HG03060 (cell line): ENCODE measurements around the gene LAMC2.

ENCODE experiments used
- ATAC-seq: cut with Tn5 transposase; IDR thresholded peaks from one replicate; pipeline ENCODE4 v1.9.1; 2021; ENCODE audit warnings: low read depth, moderate number of reproducible peaks; ENCODE audit not compliant: unreplicated experiment

The LAMC2 gene

DNA sequence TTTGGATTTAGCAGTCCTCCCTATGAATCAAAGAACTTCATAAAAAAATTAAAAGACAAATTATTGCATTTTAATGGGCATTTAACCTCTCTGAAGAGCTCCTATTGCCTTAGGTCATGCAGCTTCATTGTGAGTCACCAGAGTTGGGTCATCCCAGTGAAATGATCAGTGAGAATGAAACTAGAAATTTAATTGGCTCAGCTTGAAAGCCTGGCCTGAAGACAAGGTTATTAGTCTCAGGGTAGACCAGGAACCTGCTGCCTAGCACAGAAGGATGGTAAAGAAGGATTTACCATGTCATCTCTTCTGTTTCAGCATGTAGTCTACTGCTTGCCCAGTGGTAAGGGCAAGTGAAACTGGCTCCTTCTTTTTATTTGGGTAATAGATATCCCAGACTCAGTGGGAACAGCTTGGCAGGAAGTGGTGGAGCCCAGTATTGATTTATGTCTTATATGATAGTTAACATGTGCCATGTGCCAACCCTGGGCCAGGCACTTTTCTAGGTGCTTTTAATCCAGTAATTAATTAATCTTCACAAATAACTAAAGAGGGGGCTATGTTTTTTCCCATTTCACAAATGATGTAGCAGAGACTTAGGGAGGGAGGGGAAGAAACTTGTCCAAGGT, 23.6 kb downstream of the LAMC2 start:
- ATAC-seq, result no peak

DNA sequence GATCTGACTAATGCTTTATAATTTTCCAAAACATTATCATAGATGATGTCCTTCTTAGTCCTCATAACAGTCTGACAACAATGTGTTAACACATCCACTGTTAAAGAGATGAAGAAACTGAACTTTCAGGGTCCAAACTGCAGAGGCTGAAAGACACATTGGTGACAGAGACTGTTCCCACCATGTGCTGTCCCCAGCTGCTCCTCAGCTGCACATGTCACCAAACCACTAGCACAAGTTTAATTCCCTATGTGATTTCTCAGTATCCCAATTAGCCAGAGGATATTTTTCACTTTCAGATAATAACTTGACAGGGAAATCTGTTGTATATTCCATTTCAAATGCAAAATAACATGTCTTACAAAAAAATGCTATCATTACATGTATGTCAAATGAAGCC, 24.6 kb downstream of the LAMC2 start:
- ATAC-seq, result no peak

DNA sequence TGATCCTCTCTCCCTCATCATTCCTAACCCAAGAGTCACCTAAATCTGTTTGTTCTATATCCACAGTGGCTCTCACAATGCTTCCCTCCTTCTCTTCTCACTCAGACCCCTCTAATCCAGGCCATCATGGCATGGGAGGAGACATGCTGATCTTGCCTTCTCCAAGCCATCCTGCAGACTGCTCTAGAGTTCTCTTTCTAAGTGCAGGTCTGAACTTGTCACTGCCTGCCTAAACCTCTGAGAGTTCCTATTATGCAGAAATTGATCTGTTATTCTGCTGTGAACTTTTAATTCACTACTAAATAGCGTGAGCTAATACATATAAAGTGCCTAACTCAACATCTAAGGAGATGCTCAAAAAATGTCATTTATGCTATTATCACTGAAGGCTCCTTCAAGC, 26.8 kb downstream of the LAMC2 start:
- no peak for ATAC-seq

DNA sequence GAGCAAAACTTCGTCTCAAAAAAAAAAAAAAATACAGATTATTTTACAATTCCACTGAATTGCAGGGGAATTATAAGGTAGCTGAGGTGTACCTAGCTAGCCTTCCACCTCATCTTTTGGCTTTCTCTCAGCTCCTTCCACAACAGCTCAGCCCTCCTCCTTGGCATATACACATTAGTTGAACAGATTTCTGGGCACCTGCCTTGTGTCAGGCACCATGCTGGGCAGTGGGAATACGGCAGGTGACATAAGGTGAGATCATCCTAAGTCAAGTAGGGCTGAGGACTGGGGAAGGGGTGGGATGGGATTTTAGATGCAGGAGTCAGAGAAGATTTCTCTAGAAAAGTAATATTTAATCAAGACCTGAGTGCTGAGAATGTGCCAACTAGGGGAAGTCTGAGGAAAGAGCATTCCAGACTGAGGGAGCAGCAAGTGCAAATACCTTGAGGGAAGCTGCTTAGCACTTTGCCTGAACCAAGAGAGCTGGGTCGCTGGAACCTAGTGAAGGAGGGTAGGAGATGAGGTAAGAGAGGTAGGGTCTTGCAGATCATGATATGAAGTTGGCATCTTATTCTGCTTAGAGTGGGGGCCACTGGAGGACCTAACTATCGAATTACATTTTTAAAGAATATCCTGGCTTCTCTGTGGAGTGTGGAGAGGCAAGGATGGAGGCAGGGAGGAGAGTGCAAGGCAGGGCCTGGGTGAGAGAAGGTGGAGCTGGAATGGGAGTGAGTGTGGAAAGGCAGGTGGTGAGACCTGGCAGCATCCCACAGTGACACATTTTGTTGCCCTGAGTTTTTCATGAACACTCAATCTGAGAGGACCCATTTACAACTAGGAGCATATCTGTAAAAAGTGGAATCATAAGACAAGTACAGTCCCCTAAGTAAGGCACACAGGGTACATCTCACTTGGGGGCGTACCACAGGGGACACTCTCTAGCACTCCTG, 28.2 kb downstream of the LAMC2 start:
- no peak for ATAC-seq

DNA sequence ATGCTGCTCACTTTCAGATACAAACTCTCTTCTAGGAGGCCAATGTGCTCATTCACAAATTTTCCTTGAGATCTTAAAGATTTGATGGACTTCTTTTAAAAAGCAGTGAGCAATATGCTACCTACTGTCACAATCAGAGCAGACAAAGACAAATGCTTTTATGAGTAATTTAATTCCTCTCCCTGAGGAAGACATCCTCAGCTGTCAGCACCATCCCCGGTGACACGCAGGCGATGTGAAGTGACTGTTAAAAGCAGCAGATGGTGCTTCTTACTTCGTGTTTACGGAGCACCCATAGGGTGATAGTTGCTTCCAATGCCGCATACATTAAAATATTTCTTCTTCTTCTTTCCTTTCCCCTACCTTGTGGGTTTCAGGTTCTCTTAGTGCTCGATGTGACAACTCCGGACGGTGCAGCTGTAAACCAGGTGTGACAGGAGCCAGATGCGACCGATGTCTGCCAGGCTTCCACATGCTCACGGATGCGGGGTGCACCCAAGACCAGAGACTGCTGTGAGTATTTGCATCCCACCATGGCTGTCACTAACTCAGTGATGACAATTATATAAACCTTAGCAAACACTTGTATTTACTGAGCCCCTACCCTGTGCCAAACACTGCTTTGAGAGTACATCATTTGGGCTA, 29.1 kb downstream of the LAMC2 start:
- no peak for ATAC-seq

DNA sequence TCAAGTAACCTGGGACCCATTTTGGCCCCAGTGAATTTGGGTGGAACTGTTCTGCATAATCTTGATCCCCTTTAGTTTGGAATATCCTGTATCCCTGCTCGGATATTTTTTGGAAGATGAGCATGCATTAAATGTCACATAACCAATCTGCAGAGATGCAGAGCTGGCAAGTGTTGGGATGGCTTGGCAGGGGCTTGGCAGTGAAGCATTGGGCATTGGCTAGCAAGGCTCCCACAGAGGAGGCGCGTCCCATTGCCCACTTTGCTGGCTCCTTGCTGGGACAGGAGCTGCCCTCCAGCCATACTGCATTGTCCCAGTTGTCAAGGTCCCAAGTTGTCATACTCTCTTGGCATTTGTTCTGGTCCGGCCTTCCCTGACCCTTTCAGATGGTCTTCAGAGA, 29.9 kb downstream of the LAMC2 start:
- ATAC-seq, result no peak

DNA sequence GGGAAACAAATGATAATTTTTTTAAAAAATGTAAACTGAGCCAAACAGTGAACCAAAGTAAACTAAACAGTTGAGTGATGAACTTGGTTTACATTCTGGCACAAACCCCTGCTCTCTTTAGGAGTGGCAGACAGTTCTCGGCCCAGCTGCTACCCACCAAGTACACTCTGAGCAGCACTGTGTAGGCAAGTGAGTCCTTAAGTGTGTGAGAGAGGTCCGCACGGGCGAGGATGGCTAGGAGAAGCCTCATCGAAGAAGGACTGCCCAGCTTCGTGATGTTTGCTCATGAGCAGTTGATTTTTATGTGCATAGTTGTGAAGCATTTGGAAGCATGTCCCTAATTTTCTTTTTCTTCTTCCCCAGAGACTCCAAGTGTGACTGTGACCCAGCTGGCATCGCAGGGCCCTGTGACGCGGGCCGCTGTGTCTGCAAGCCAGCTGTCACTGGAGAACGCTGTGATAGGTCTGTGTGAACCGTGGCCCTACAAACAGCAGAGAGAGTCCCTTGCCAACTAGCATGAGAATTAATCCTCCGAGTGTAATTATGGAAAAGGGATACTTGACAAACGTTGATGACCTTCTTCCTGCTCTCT, 32.1 kb downstream of the LAMC2 start:
- ATAC-seq, result no peak

DNA sequence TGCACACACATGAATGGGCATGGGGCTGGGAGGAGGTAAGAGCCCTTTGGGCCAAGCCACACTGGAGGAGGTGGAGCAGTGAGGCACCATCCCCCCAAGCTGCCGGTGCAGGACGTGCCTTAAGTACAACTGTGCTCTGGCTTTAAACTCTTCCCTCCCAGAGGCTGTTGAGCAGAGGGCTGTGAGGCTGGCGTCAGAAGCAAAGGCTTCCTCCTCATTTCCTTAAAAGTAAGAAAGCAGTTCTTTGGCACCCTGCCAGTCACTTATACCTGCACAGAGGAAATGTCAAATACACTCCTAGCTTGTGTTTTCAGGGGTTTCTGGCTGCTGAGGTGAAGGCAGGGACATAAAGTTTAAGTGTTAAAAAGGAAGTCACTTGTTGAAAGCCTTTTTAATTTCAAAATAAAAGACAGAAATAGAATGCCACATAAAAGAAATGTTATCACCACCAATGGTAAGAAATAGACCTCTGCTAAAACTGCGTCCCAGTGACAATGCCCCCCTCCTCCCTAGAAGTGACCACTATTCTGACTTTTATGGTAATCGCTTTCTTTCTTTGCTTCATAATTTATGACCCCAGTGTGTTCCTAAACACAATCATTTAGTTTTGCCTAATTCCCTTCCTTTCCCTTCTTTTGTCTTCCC, 33.0 kb downstream of the LAMC2 start:
- ATAC-seq, result no peak

DNA sequence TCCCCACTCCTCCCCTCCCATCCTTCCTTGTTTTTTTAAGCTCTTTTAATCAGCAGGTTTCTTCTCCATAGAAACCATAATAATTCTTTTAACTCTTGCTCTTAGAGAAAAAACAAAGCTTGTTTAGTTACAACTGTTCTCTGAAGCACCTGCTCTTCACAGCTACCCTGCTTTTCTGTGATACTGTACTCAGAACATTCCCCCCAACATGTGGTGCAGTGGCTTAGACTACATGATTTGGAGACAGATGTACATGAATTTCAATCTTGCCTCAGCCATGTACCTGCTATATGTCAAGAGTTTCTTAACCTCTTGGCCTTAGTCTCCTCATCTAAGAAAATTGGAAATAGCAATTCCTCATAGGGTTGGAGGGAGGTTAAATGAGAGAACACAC, 33.5 kb downstream of the LAMC2 start:
- no peak for ATAC-seq

DNA sequence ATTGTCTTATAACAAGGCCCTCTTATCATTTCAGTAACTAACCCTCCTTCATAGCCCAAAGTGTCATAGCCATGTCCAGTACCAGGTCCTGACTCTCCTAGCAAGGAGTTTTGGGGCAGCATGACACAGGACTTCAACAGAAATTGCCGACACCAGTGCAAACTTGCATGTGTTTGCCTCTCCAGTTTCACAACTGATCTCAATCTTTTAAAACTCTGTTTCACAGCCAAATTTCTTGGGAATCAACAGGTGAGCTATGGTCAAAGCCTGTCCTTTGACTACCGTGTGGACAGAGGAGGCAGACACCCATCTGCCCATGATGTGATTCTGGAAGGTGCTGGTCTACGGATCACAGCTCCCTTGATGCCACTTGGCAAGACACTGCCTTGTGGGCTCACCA, 36.8 kb downstream of the LAMC2 start:
- no peak for ATAC-seq

DNA sequence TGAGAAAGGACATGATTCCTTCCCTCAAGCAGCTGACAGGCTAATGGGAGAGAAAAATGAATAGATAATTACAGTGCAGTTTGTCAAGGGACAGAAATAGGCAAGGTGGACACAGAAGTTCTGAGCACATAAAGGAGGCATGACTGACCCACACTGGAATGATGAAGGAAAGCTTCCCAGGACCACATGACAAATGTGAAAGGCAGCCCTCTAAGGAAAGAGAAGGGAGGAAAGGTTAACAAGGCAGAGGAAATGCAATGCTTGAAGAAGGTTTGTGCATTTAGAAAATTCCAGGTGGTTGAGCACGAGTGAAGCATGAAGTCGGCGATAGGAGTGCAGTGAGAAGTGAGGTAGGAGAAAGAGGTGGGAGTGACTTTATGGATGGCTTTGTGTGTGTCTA, 37.4 kb downstream of the LAMC2 start:
- no peak for ATAC-seq

DNA sequence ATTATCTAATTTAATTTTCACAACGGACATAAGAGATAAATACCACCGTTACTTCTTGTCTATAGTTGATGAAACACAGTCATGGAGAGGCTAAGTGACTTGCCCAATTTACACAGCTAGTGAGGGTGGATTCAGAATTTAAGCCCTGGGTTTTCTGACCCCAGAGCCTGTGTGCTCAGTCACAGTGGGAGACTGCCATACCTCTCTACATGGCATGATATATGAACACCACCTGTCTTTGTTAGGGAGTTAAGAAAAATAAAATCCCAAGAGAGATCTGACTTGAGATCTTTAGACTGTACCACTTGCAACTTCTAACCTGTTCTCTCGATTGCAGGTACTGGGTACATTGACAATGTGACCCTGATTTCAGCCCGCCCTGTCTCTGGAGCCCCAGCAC, 40.3 kb downstream of the LAMC2 start:
- ATAC-seq, result no peak

DNA sequence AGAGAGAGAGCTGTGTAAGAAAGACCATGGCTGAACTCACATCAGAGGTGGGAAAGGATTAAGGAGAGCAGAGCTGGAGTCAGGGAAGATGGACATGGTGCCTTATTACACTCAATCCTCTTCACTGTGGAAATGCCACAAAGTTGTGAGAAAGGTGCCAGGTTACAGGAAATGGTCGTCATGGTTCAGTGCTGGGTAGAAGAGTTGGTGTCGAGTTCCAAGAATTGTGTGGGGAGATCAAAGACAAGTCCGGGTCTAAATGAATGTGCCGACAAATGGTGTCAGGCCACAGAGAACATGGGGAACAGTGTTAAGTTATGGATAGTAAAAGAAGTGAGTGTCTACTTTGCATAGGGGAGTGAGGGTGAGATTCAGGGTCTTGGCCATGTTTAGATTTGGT, 40.9 kb downstream of the LAMC2 start:
- ATAC-seq, result no peak

DNA sequence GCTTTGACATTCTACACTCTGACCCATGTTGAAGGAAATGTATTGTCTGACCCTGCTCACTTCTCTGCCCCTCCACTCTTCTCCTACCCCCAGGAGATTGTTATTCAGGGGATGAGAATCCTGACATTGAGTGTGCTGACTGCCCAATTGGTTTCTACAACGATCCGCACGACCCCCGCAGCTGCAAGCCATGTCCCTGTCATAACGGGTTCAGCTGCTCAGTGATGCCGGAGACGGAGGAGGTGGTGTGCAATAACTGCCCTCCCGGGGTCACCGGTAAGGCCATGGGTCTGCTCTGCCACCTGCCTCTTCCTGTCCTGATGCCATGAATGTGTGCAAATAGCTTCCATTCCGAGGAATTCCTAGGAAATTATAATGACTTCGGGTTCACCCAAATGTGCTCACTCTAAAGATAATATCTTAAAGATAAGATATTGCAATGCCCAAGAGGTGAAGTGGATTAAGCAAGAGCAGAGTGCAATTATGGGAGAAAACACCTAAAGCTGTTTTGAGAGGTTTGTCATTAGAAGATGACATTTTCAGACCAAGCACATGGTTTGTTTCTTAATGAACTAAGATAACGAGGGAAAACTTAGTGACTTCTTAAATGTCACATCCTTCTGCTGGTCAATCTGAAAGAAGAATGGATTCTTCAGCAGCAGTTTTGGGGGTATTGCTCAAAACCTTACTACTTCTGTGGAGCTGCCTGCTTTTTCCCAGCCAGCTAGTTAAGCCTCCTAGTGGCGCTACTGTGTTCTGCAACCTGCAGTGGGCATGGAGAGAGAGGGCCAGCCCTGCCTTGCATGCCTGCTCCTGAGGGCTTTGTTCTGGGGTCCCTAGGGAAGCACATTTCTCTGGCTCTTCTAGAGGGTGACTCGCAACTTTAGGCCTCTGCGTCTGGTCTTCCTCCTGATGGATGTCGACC, 41.6 kb downstream of the LAMC2 start:
- no peak for ATAC-seq

DNA sequence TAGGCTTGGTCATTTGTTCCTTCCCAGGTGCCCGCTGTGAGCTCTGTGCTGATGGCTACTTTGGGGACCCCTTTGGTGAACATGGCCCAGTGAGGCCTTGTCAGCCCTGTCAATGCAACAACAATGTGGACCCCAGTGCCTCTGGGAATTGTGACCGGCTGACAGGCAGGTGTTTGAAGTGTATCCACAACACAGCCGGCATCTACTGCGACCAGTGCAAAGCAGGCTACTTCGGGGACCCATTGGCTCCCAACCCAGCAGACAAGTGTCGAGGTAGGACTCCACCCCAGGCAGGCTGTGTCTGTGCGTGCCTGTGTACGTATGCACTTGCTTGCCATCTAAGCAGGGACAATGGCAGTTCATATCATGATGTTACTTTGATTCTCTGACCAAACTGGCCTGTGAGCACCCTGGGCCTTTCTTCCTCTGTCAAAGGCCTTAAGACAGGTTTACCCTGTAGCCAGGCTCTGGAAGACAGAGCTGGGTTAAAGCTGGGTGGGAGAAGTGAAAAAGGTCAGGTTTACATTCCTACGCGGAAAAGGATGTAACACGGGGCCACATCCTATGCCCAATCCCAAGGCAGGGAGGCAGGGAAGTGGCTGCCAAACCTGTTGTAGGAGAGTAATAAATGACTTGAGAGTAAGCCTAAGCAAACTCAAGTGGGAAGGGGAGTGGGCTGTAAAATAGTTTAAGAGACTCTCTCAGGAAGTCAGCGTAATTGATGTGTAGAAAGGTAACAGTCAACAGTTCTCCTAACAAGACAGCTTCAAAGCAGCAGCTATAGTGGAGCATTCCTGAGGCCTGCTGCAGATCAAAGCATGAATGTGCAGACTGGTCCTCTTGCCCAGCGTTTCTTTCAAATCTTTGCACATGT, 42.5 kb downstream of the LAMC2 start:
- no peak for ATAC-seq

DNA sequence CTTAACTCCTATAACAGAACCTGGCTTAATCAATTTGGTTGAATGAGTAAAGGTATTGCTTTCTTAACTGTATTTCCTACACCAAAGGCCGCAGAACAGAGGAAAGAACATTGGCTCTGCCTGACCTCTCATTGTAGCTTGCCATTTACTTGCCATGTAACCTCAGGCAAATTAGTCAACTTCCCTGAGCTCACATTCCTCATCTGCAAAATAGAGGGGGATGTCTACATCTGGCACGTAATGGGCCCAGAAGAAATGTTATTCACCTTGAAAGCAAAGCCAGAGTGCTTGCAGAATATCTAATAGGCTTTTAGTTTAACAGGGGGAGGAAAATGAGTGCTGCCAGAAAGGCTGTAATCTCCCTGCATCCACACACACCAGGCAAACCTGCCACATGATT, 44.3 kb downstream of the LAMC2 start:
- no peak for ATAC-seq

DNA sequence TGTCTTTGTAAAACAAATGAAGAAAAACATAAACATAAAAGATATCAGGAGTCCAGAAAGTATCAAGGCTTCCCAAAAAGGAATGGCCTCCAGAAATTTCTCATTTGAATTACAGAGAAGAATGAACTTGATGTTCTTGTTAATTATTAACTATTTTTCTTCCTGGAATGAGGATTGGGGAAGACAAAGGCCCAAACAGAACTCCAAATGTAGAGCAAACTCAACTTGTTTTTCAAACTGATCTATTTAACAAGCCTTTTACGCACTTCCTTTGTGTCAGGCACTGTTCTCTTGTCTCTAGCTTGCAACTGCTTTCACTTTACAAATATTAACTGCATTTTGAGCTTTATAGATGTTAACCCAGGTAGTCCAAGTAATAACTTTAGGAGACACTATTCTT, 45.5 kb downstream of the LAMC2 start:
- ATAC-seq, result no peak

DNA sequence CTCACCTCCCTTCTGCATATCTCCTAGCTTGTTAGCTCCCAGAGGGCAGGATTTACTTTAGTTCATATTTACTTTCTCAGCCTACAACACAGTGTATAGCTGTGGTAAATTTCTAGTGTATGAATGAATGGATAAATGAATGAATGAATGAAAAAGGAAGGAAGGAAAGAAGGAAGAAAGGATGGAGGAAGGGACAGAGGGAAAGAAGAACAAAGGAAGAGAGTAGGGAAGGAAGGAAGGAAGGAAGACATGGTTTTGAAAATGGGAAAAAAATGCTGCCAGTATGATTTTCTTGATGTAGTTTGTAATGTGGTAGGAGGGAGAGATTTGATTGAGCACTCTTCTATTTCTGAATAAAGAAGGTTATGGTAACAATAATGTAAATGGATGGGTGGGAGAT, 47.0 kb downstream of the LAMC2 start:
- ATAC-seq, result no peak
